ENCODE measurements around the gene KANK4.
"Not testable (repeated sequence)": the region's sequence is repeated elsewhere in the genome, so short reads cannot be mapped to it uniquely, and the experiment has no call there.

GRCh38 chr1:62220456-62220855 lies 98.8 kb downstream of the KANK4 start:
- not testable (repeated sequence) for TF ChIP-seq CTCF (conservative IDR thresholded peaks at IDR 0.05; ENCODE audit: low read length); EZH2phosphoT487 (IDR thresholded peaks at IDR 0.05; ENCODE audit: borderline replicate concordance, low read depth, low read length)
